ENCODE data around the gene NR1H3. TPM values are rescaled to one million over a fixed set of nuclear protein-coding genes. Genes with fewer than 3 reads are reported as not detected.
A peak's percentile ranks its signal among the peaks of the same experiment; 100 is the strongest.

The NR1H3 gene
- total RNA-seq, 2 donors from 2014 or later: 11.6 to 20.4 TPM

DNA sequence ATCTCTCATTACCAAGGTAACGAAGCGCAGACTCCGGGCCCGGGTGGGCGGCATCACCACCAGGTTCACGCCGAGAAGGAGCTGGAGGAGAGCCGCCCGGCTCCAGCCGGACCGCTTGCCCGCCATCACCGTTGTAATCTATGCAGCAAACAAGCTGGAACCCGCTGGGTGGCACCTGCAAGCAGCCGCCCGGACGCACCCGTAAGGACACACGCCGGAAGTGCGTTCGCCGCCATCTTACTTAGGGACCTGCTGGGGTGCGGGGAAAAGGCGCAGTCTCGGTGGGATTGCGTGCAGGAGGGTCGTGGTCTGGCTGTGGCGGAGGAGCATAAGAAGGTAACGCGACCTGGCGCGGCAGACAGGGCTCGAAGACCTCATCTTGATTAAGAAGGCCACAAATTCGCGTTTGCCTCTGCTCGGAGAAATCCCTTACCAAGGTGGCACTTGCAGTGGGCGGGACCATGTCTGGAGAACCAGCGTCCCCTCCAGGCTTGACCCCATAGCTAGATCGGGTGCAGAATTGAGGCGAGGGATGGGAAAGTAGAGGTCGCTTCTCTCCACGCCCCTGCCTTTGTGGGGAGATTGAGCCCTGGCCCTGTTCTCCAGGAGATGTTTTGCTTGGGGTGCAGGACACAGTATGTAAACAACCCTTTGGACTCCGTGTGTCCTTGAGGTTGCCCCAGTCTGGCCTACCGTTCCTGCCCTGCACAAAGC, 9.0 kb upstream of the NR1H3 start, which contains the start of gene ACP2:
Gene ACP2 (minus strand): TSS at position 151 of the 714 bp plus-strand sequence. CDS start 25 bp downstream, at position 126.
- DNase-seq (ENCODE audit: low spot score) (peak; percentile 59), ATAC-seq (ENCODE audit: insufficient number of reproducible peaks, low FRiP score, low read depth) (peak; percentile 83)
- Histone ChIP-seq H3K27me3 (replicated peaks; ENCODE audit: insufficient read depth) (no peaks in the 10 kb centered on the region), H3K4me1 (ENCODE audit: control insufficient read depth in 1 of 2, low read depth in 2 of 2) (peaks cover 17 to 22% of the 10 kb centered on the region in 2 donors), H3K4me3 (peak within 1 kb of the TSS; percentile 76), H3K9me3 (no peaks in the 10 kb centered on the region), H3K36me3 (peaks cover 9% of the 10 kb centered on the region), H3K27ac (peak within 1 kb of the TSS; percentile 78 to 80)
- TF ChIP-seq, protein P1, sequence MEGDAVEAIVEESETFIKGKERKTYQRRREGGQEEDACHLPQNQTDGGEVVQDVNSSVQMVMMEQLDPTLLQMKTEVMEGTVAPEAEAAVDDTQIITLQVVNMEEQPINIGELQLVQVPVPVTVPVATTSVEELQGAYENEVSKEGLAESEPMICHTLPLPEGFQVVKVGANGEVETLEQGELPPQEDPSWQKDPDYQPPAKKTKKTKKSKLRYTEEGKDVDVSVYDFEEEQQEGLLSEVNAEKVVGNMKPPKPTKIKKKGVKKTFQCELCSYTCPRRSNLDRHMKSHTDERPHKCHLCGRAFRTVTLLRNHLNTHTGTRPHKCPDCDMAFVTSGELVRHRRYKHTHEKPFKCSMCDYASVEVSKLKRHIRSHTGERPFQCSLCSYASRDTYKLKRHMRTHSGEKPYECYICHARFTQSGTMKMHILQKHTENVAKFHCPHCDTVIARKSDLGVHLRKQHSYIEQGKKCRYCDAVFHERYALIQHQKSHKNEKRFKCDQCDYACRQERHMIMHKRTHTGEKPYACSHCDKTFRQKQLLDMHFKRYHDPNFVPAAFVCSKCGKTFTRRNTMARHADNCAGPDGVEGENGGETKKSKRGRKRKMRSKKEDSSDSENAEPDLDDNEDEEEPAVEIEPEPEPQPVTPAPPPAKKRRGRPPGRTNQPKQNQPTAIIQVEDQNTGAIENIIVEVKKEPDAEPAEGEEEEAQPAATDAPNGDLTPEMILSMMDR (IDR thresholded peaks at IDR 0.05): peak; percentile 34

DNA sequence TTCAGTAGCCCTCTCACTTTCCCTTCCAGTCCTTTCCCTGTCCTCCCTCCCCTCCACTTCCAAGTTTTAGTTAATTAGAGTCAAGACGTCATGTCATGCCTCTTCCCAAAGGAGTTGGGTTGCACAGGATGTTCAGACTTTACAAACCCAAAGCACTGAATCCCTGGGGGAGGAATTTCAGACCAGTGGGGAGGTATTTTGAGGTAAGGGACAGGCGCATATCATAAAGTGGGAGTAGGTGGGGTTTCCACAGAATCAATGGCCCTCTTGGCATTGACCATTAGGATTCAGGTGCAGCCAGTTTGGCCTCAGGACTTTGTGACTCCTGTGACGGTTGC, 8.4 kb upstream of the NR1H3 start:
- Histone ChIP-seq H3K27ac (peak overlapping the region; percentile 78 to 80), H3K4me3 (peak overlapping the region; percentile 76), H3K9me3 (no peaks in the 10 kb centered on the region), H3K36me3 (peaks cover 9% of the 10 kb centered on the region), H3K27me3 (replicated peaks; ENCODE audit: insufficient read depth) (no peaks in the 10 kb centered on the region), H3K4me1 (ENCODE audit: control insufficient read depth in 1 of 2, low read depth in 2 of 2) (peaks cover 22 to 27% of the 10 kb centered on the region in 2 donors)
- no peak for ATAC-seq (ENCODE audit: insufficient number of reproducible peaks, low FRiP score, low read depth)
- TF ChIP-seq, protein P1 (IDR thresholded peaks at IDR 0.05): no peak
- DNase-seq (ENCODE audit: low spot score): no peak

DNA sequence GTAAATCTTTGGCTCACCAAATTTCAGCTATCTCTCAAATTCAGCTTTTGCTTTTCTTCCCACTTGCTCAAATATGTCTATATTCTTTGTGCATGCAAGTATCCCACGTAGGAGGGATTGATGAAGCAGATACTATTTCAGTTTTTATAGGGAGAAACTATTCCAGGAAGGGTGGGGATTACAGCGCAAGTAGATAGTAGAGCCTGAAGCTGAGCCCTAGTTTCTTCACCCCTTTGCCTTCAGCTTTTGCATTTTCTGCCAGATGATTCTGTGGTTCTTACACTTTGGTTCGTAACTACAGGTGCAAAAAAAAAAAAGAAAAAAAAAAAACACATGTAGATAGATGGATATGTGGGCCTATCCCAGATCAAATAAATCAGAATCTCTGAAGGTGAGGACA, 6.0 kb upstream of the NR1H3 start:
- Histone ChIP-seq H3K4me3 (no peak overlapping the region), H3K27ac (no peak overlapping the region)
- no peak for DNase-seq (ENCODE audit: low spot score)

DNA sequence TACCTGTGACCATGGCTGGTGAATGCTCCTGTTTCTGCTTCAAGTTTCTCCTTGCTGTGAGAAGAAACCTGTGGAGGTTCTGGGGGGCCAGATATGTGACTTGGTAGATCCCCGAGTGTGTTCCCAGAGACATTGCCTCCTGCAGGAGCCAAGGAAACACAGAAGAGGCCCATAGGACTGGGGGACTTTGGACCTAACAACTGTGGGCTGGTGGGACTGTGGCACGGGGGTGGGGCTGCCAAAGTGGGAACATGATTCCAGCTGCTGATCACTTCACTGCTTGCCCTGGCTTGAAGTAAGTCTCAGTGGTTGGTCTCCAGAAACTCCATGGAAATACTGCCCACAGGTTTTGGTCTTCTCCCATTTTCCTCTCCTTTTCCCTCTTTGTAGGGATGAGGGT, 4.1 kb upstream of the NR1H3 start:
- Histone ChIP-seq H3K36me3 (no peaks in the 10 kb centered on the region), H3K4me3 (no peak overlapping the region), H3K27ac (peak overlapping the region in 1 of 2 donors; percentile 79), H3K9me3 (no peaks in the 10 kb centered on the region), H3K4me1 (ENCODE audit: control insufficient read depth in 1 of 2, low read depth in 2 of 2) (peaks cover 30 to 48% of the 10 kb centered on the region in 2 donors), H3K27me3 (replicated peaks; ENCODE audit: insufficient read depth) (no peaks in the 10 kb centered on the region)
- no peak for DNase-seq (ENCODE audit: low spot score)
- TF ChIP-seq, protein P1 (IDR thresholded peaks at IDR 0.05): no peak
- ATAC-seq (ENCODE audit: insufficient number of reproducible peaks, low FRiP score, low read depth): no peak

More for the DNA sequence above, 6.0 kb upstream of the NR1H3 start:
- TF ChIP-seq, protein P1 (IDR thresholded peaks at IDR 0.05): no peak
- no peak for ATAC-seq (ENCODE audit: insufficient number of reproducible peaks, low FRiP score, low read depth)
- H3K36me3 ChIP-seq: no peaks in the 10 kb centered on the region
- H3K4me1 ChIP-seq (ENCODE audit: control insufficient read depth in 1 of 2, low read depth in 2 of 2): peaks cover 33 to 41% of the 10 kb centered on the region in 2 donors
- no peaks in the 10 kb centered on the region for H3K9me3 ChIP-seq
- no peaks in the 10 kb centered on the region for H3K27me3 ChIP-seq (replicated peaks; ENCODE audit: insufficient read depth)

DNA sequence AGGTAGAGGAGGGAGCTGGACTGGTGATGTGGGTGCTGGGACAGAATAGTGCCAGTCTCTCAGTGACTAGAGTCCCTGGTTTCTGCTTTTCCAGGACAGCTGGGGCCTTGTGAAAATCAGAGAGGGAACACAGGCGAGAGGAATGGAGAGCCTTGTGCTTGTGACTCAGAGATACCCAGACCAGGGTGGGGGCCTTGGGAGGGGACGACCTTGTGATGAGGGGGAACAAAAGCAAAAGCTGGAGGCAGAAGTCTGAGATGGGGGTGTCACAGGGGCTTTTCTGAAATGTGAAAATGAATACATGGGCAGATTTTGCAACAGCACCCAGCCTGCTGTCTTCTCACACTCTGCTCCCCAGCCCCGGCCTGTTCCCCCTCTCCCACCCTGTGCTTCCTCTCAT, 3.4 kb upstream of the NR1H3 start:
- H3K36me3 ChIP-seq: no peaks in the 10 kb centered on the region
- no peak for ATAC-seq (ENCODE audit: insufficient number of reproducible peaks, low FRiP score, low read depth)
- H3K9me3 ChIP-seq: no peaks in the 10 kb centered on the region
- DNase-seq (ENCODE audit: low spot score): no peak
- peaks cover 28 to 52% of the 10 kb centered on the region in 2 donors for H3K4me1 ChIP-seq (ENCODE audit: control insufficient read depth in 1 of 2, low read depth in 2 of 2)
- no peaks in the 10 kb centered on the region for H3K27me3 ChIP-seq (replicated peaks; ENCODE audit: insufficient read depth)
- peak overlapping the region; percentile 73 to 79 for H3K27ac ChIP-seq
- H3K4me3 ChIP-seq: peak overlapping the region; percentile 14
- TF ChIP-seq, protein P1 (IDR thresholded peaks at IDR 0.05): no peak

All from thoracic aorta (tissue), 2 donors.